KMS-11 (cell line): Measurements from ENCODE around the gene CELA2B.
"Not testable (repeated sequence)": the region's sequence is repeated elsewhere in the genome, so short reads cannot be mapped to it uniquely, and the experiment has no call there.

Experiments used
- H2AFZ ChIP-seq: fragments of 200-600 bp; sonication (generic); 2 replicates; pipeline ENCODE4 v1.6.1; 2016; ENCODE audit warnings: antibody characterized with exemption, mixed run types, low read depth
- H3K27ac ChIP-seq: fragments of 200-600 bp; sonication (generic); 2 replicates; pipeline ENCODE4 v1.6.1; 2016; ENCODE audit warnings: mild to moderate bottlenecking, mixed run types
- H3K27me3 ChIP-seq: fragments of 200-600 bp; sonication (generic); 2 replicates; pipeline ENCODE4 v1.6.1; 2017; ENCODE audit warnings: mild to moderate bottlenecking, low read depth, mixed run types, moderate library complexity; ENCODE audit not compliant: insufficient read depth
- H3K36me3 ChIP-seq: fragments of 200-600 bp; sonication (generic); 2 replicates; pipeline ENCODE4 v1.6.1; 2017; ENCODE audit warnings: mild to moderate bottlenecking, mixed run types; ENCODE audit not compliant: insufficient read depth
- H3K4me1 ChIP-seq: fragments of 200-600 bp; sonication (generic); 2 replicates; pipeline ENCODE4 v1.6.1; 2016; ENCODE audit warnings: mild to moderate bottlenecking, low read depth, mixed run types; ENCODE audit not compliant: poor library complexity, severe bottlenecking
- H3K4me2 ChIP-seq: fragments of 200-600 bp; sonication (generic); 2 replicates; pipeline ENCODE4 v1.7.0; 2016; ENCODE audit warnings: mild to moderate bottlenecking, mixed run types
- H3K4me3 ChIP-seq: fragments of 200-600 bp; sonication (generic); IDR thresholded peaks from 2 replicates; pipeline ENCODE4 v1.6.1; 2017; ENCODE audit warnings: low read depth, low read length, mixed read lengths; ENCODE audit not compliant: insufficient read depth
- H3K79me2 ChIP-seq: fragments of 200-600 bp; sonication (generic); 2 replicates; pipeline ENCODE4 v1.6.1; 2016; ENCODE audit warnings: low read depth, mixed run types; ENCODE audit not compliant: insufficient read depth
- H3K9ac ChIP-seq: fragments of 200-600 bp; sonication (generic); 2 replicates; pipeline ENCODE4 v1.6.1; 2016; ENCODE audit warnings: mild to moderate bottlenecking, mixed run types
- H4K20me1 ChIP-seq: fragments of 200-600 bp; sonication (generic); 2 replicates; pipeline ENCODE4 v1.6.1; 2016; ENCODE audit warnings: mild to moderate bottlenecking, mixed run types; ENCODE audit not compliant: insufficient read depth
- TF ChIP-seq, protein P1 (sequence below): fragments of 200-600 bp; sonication (generic); conservative IDR thresholded peaks from 2 replicates; pipeline ENCODE4 v1.6.1; 2017; ENCODE audit warnings: low read depth, mild to moderate bottlenecking, antibody characterized with exemption, low read length, moderate library complexity, mixed read lengths

Gene CELA2B

DNA sequence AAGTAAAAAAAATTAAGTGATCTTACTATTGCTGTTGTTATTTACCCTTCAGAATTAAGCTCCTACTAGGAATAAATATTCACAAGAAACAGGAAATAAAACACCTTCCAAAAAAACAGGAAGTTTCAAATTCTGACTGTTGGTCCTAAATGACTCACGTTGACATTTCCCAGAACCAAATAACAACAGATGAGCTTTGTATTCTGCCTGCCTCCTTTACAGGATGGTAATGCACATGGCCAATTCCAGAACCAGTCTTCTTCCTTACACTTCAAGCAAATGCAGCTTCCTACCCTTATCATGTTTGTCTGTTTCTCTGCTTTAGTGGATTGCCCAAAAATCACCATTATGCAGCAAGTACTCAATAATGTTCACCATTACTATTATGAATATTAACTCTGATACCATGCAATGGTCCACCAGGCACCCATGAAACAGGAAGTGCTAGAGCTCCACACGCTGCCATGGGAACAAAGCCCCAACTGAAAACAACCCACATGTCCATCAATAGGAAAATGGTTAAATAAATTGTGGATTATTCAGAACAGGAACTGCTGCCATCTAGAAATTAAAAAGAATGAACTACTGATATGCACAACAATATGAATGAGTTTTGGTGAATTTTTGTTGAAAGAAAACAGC lies 39.2 kb downstream of the CELA2B start:
- TF ChIP-seq, protein P1, sequence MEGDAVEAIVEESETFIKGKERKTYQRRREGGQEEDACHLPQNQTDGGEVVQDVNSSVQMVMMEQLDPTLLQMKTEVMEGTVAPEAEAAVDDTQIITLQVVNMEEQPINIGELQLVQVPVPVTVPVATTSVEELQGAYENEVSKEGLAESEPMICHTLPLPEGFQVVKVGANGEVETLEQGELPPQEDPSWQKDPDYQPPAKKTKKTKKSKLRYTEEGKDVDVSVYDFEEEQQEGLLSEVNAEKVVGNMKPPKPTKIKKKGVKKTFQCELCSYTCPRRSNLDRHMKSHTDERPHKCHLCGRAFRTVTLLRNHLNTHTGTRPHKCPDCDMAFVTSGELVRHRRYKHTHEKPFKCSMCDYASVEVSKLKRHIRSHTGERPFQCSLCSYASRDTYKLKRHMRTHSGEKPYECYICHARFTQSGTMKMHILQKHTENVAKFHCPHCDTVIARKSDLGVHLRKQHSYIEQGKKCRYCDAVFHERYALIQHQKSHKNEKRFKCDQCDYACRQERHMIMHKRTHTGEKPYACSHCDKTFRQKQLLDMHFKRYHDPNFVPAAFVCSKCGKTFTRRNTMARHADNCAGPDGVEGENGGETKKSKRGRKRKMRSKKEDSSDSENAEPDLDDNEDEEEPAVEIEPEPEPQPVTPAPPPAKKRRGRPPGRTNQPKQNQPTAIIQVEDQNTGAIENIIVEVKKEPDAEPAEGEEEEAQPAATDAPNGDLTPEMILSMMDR: no peak
- Histone ChIP-seq H3K27ac (no peak overlapping the region), H3K9ac (no peak overlapping the region)

GRCh38 chr1:15519625-15520024 lies 43.7 kb downstream of the CELA2B start:
- Histone ChIP-seq H3K4me1 (peaks cover 8% of the 10 kb centered on the region), H3K27ac (no peak overlapping the region), H3K27me3 (no peaks in the 10 kb centered on the region), H3K36me3 (no peaks in the 10 kb centered on the region), H3K9ac (no peak overlapping the region), H3K4me2 (no peak overlapping the region), H2AFZ (no peak overlapping the region), H3K79me2 (no peaks in the 10 kb centered on the region), H3K4me3 (no peak overlapping the region), H4K20me1 (no peaks in the 10 kb centered on the region)
- TF ChIP-seq, protein P1: no peak

More for the DNA sequence above, 39.2 kb downstream of the CELA2B start:
- Histone ChIP-seq H3K79me2 (no peaks in the 10 kb centered on the region), H3K4me2 (no peak overlapping the region), H3K27me3 (no peaks in the 10 kb centered on the region), H4K20me1 (no peaks in the 10 kb centered on the region), H3K4me1 (no peaks in the 10 kb centered on the region), H3K4me3 (no peak overlapping the region), H2AFZ (no peak overlapping the region), H3K36me3 (no peaks in the 10 kb centered on the region)

DNA sequence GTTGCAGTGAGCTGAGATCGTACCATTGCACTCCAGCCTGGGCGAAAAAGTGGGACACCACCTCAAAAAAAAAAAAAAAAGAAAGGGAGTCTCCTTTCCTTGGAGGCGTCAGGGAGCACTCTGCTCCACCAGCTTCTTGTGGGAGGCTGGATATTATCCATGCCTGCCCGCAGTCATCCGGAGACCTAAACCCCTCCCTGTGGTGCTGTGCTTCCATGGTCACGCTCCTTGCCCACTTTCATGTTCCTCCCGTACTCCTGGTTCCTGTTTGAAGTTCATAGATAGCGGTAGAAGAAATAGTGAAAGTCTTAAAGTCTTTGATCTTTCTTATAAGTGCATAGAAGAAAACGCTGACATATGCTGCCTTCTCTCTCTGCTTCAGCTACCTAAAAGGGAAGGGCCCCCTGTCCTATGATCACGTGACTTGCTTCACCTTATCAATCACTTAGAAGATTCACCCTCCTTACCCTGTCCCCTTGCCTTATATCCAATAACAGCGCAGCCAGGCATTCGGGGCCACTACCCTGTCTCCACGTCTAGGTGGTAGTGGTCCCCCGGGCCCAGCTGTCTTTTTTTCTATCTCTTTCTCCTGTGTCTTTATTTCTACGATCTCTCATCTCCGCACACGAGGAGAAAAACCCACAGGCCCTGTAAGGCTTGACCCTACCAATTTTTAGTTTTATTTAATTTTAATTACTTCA lies 45.5 kb downstream of the CELA2B start:
- H3K9ac ChIP-seq, H3K79me2 ChIP-seq: not testable (repeated sequence)

GRCh38 chr1:15522551-15522950 lies 46.6 kb downstream of the CELA2B start:
- Histone ChIP-seq H3K4me2 (no peak overlapping the region), H3K4me3 (no peak overlapping the region), H3K4me1 (peaks cover 16% of the 10 kb centered on the region), H3K79me2 (peaks cover 3% of the 10 kb centered on the region; the same call in 1 of the 2 replicates), H3K9ac (no peak overlapping the region), H3K27ac (no peak overlapping the region), H4K20me1 (no peaks in the 10 kb centered on the region), H2AFZ (no peak overlapping the region), H3K27me3 (no peaks in the 10 kb centered on the region), H3K36me3 (no peaks in the 10 kb centered on the region)
- TF ChIP-seq, protein P1: no peak

More for the DNA sequence above, 45.5 kb downstream of the CELA2B start:
- not testable (repeated sequence) for H3K4me2 ChIP-seq, H2AFZ ChIP-seq, H3K27me3 ChIP-seq, H3K4me3 ChIP-seq, H3K36me3 ChIP-seq, H3K27ac ChIP-seq, H4K20me1 ChIP-seq
- H3K4me1 ChIP-seq: peaks cover 16% of the 10 kb centered on the region
